Amniotic epithelial cell (primary cell): Measurements from ENCODE around the gene GLS.
"Not testable (repeated sequence)": the region's sequence is repeated elsewhere in the genome, so short reads cannot be mapped to it uniquely, and the experiment has no call there.

ENCODE experiments used
- DNase-seq: peaks from one replicate; pipeline ENCODE4 v3.0.0-alpha.2; 2010; ENCODE audit warnings: low read depth

Gene GLS

GRCh38 chr2:190995315-190995714 lies 114.7 kb downstream of the GLS start:
- DNase-seq = not testable (repeated sequence)

GRCh38 chr2:190996338-190996946 lies 115.8 kb downstream of the GLS start:
- DNase-seq = peak; percentile 32

- DNase-seq = no peak
Observed at GRCh38 chr2:190996947-190997346, 116.3 kb downstream of the GLS start.

DNA sequence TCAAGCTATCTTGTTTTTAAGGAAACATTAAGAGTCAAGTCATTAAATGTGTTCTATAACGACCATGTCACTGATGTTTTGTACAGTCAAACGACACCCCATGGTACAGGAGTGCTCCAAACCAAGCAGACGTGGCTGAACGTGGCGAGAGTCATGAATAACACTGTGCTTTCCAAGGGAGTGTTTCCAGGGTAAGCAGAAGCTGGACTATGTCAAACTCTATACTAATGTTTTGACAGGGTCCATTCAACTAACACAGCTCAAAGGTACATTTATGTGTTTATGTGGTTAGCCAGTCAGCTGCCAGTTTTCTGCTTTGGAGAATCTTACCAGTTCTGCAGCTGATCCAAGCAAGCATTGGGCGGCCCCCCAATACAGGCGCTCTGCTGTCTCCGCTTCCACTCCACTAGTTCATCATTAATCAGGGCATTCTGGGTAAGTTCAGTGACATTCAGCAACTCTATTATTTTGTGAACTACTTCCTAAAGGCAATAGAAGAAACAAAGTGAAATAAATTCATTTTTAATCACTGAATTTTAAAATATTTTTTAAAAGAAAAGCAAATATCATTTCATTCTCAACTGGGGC lies 117.0 kb downstream of the GLS start:
- DNase-seq = peak; percentile 73

DNA sequence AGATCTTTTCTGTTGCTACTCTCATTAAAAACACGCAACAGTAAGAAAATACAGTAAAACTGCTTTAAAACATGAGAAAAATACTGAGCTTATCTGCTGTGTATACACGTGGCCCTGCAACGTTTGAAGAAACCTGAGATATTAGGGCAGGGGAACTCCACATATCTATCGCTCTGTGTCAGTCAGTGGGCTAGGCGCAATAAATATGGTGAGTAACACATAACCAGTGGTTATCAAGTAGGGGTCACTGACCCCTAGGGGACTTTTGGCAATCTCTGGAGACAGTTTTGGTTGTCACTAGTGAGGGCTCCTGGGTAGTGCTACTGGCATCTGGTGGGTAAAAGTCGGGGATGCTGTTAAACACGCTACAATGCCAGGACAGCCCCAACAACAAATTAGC lies 118.4 kb downstream of the GLS start:
- DNase-seq = no peak

- DNase-seq = peak; percentile 35
Observed at GRCh38 chr2:190999949-191000665, 119.5 kb downstream of the GLS start.

DNA sequence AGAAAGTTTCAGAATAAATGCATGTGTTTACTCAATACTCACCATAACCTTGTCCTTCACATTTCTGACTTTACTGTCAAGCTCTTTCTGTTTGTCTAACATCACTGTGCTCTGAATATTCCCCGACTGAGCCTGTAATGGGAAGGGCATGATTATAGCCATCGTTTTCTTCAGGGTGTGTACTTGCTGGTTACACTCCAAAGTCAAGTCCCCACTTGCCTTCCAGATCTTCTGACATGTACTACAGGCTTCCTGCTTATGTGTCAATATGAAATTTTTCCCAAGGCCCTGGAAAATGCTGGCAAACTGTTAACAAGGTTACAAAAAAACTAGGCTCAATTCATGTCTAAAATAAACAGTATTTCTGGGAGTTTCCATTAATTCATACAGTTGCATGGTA lies 120.4 kb downstream of the GLS start:
- DNase-seq = no peak

DNA sequence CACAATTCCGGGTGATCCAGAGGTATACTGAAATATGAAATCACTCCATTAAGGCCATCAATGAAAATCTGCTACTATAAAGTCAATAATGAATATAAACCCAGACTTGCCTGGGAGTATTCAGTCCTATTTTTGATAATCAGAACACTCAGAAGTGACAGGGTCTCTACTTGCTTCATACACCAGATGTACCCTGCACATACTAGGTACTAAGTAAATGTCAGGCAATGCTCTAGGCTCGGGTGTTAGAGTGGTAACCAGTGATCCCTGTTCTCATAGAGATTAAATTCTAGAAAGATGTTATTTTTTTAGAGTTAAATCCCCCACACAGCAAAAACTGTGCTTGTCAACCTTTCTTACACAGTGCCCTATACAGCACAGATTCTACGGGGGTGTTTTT lies 121.0 kb downstream of the GLS start:
- DNase-seq = no peak

GRCh38 chr2:191003405-191004309 lies 123.0 kb downstream of the GLS start:
- no peak for DNase-seq

DNA sequence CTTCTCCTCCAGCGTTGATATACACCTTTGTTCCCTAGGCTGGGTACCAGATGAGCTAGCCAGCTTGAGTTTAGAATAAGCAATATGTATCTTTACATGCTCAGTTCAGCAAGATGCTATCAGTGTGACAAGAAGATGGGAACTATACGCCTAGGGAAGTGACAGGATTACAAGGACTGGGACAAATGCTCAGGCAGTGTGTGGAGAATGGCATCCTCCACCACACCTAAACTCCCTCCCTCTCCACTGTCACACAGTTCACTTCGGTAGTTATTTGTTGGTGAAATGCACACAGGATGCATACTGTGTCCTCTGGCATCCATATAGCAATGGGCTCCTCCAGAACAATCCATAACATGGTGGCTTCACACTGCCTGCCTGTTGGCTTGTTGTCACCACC lies 125.7 kb downstream of the GLS start:
- no peak for DNase-seq

DNA sequence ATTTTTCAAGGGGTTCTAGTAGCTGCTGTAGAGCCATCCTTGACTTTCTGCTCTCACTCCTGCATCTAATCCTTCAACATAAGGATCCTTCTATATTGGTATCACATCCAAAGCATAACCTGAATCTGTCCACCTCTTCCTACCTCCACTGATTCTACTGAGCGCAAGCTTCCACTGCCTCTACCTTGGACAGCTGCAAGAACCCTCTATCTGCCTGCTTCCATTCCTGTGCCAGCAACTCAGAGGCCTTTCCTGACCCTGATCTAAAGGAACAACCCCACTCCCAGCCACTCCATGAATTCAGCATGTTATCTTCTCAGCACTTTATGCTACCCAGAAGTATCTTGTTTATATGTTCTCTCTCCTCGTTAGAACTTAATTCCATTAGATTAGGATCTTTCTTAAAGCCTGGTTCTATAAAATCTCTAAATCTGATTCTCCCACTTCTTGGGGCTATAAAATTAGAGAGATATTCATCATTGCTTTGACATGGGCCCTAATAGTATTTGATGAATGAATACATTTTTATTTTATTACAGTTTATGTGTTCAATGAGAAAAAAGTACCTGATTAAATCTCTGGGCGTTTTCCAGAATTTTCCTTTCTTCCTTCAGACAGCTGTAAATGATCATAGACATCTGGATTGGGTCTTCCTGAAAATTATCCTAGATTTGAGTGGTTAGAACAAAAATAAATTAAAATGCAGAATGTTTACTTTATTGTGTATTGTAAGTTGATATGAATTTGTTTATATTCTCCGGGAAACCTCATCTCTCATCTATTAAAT lies 126.6 kb downstream of the GLS start:
- no peak for DNase-seq

GRCh38 chr2:191008286-191008685 lies 127.7 kb downstream of the GLS start:
- DNase-seq = no peak

DNA sequence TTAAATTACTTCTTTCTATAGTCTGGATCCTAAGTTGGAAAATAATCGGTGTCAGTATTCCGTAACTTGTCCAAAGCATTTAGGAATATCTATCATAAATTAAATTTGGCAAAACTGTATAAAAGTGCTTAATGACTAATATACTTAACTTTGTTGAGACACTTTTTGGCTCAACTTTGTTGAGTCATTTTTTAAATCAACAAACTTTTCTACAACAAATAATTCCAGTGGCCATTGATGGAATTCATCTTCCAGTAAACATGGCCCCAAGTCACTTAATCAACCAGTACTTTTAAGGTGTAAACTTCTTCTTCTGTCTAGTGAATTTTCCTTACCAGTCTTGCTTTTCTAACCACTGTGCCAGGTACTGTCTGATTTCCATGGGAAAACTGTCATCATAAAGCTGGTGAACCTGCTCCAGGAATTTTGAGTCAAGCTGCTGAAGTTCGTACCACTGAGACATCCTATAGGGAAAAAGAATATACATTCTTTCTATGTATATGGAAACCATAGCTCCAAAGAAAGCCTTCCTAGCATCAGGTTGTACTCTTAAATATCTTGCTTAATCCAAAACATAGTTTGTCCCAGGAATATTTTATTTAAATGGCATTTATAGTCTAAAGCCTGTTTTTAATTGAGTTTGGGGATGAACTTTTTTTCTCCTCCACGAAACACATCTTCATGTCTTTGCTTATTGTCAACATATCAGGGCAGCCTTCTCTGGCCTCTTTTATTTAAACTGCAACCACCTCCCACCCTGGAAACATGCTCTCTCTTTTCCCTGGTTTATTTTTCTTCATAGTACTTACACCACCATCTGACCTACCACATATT lies 129.1 kb downstream of the GLS start:
- no peak for DNase-seq

GRCh38 chr2:191010887-191011885 lies 130.6 kb downstream of the GLS start:
- no peak for DNase-seq

DNA sequence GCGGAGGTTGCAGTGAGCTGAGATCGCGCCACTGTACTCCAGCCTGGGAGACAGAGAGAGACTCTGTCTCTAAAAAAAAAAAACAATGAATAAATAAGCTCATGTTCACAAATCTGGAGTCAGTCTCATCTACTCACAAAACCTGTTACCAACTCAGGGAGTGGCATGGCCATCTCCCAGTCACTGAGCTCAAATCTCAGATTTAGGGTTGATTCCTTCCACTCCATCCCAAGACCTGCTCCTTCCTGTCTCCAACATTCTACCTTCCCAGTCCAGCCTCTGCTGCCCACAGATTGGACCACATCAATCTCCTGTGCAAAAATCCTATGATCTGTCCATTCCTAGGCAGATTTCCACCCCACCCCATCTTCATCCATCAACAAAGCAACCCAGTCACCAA lies 131.7 kb downstream of the GLS start:
- DNase-seq = no peak

DNA sequence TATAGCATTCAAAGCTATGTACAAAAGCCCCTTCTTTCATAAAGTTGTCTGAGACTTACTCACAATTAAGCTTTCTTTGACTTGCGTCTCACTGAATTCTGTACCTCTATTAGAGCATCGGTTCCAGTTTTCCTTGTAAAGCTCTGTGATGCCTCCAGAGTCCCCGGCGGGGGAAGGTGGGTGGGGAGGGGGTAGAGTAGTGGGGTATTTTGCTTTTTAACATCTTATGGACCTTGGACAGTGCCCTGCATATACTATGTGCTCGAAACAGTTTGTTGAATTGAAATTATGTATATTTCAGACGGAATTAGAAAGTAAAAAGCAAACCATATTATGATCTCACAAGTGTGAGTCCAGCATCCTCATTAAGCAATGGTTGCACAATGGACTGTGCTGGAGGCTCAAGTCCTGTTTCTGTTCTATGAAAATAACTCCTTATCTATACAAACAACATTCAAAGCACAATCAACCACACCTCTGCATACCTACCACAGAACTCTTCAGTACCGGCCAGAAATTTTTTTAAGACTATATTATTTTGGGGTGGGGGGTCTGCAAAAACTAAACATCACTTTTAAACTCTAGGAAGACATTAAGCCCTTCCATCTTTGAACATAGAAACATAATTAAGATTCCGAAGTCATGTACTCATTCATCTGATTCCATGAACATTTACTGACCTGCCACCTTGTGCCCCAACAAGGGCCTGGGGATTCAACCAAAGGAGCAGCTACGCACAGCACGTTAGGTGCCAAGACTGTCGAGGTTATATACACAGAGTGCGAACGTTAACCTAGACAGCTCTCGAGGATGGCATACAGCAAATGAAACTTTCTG lies 132.4 kb downstream of the GLS start:
- peak; percentile 84 for DNase-seq

- DNase-seq = no peak
Observed at GRCh38 chr2:191013682-191013931, 133.0 kb downstream of the GLS start.

- peak; percentile 84 for DNase-seq
Observed at GRCh38 chr2:191013932-191014652, 133.5 kb downstream of the GLS start, which contains the start of gene STAT1. STAT1 (minus strand) TSS chr2:191014171; CDS start chr2:191010003, 4,168 bp downstream.
